ENCODE measurements around the gene MED16.

The MED16 gene

DNA sequence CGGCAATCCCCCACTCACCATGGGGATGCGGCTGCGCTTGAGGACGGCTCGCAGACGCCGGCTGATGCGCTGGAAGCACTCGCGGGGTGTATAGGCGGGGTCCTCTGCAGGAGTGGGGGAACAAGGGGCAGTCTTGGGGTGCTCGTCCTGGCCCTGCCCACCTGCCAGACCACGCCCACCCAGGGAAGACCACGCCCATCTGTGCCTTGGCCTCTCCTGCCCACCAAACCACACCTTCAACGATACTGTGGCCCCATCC lies 7.0 kb upstream of the MED16 start:
- H3K4me3 ChIP-seq (ENCODE audit: low read depth, low read length) = no peak overlapping the region
- TF ChIP-seq MYC (IDR thresholded peaks at IDR 0.05; ENCODE audit: low read depth, low read length) = no peak
- TF ChIP-seq CTCF (IDR thresholded peaks at IDR 0.05; ENCODE audit: low read depth, low read length) = no peak
- TF ChIP-seq, protein P1, sequence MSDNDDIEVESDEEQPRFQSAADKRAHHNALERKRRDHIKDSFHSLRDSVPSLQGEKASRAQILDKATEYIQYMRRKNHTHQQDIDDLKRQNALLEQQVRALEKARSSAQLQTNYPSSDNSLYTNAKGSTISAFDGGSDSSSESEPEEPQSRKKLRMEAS (IDR thresholded peaks at IDR 0.05; ENCODE audit: low read depth, low read length) = no peak
- TF ChIP-seq POLR2A (IDR thresholded peaks at IDR 0.05; ENCODE audit: extremely low read depth, insufficient read length) = no peak
- DNase-seq (ENCODE audit: low read depth) = no peak

DNA sequence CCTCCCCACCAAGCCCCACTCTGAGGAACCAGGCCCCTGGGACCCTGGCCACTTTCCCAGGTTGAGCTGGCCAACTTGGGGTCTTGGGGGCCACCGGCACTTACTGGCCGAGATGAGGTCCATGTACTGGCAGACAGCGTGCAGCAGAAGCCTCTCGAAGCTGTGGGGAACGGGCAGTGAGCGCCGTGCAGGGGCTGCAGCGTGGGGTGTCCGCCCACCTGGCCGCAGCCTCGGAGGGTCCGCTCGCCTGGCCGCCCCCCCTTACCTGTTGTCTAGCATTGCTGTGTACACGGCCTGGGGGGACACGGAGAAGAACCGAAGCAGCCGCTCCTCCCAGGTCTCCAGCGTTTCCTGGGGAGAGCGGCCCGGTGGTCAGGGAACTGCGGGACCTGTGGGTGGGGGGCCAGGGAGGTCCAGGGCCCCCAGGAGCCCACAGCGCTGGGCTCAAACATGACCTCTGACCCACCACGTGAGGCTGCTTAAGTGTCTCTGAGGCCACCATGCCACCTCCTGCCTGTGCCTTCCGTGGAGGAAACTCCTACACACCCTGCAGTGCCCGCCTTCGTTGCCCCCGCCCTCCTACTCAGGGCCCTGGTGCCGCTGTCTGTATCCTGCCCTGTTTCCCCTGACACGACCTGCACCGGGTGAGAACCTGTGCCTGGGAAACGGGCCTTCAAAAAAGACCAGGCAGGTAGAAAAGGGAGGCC lies 6.5 kb upstream of the MED16 start:
- DNase-seq (ENCODE audit: low read depth) = no peak
- H3K4me3 ChIP-seq (ENCODE audit: low read depth, low read length) = no peak overlapping the region
- TF ChIP-seq, protein P1 (IDR thresholded peaks at IDR 0.05; ENCODE audit: low read depth, low read length) = no peak
- TF ChIP-seq MYC (IDR thresholded peaks at IDR 0.05; ENCODE audit: low read depth, low read length) (no peak), CTCF (IDR thresholded peaks at IDR 0.05; ENCODE audit: low read depth, low read length) (no peak), POLR2A (IDR thresholded peaks at IDR 0.05; ENCODE audit: extremely low read depth, insufficient read length) (no peak)

GRCh38 chr19:898663-899062 lies 5.7 kb upstream of the MED16 start:
- TF ChIP-seq POLR2A (IDR thresholded peaks at IDR 0.05; ENCODE audit: extremely low read depth, insufficient read length) = no peak
- TF ChIP-seq MYC (IDR thresholded peaks at IDR 0.05; ENCODE audit: low read depth, low read length) = no peak
- TF ChIP-seq, protein P1 (IDR thresholded peaks at IDR 0.05; ENCODE audit: low read depth, low read length) = no peak
- no peak for TF ChIP-seq CTCF (IDR thresholded peaks at IDR 0.05; ENCODE audit: low read depth, low read length)
- no peak for DNase-seq (ENCODE audit: low read depth)
- no peak overlapping the region for H3K4me3 ChIP-seq (ENCODE audit: low read depth, low read length)

GRCh38 chr19:897442-898039 lies 4.6 kb upstream of the MED16 start:
- no peak for DNase-seq (ENCODE audit: low read depth)

DNA sequence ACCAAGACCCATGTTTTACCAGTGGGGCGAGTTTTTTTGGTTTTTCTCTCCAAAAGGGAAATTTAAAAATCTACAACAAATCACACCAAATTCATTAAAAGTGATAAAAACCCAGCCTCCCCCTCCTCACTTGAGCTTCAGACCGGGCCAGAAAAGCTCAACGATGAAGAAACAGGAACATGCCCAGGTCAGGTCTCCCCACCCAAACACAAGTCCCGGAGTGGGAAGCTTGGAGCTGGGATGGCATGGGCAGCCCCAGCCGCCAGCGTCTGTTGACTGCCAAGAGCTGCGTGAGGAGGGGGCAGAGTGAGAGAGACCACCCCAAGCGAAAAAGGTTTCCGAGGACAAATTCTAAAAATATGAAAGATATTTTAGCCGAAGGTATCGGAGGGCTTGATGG lies 4.0 kb upstream of the MED16 start:
- no peak overlapping the region for H3K4me3 ChIP-seq (ENCODE audit: low read depth, low read length)
- TF ChIP-seq CTCF (IDR thresholded peaks at IDR 0.05; ENCODE audit: low read depth, low read length) (no peak), POLR2A (IDR thresholded peaks at IDR 0.05; ENCODE audit: extremely low read depth, insufficient read length) (no peak), MYC (IDR thresholded peaks at IDR 0.05; ENCODE audit: low read depth, low read length) (no peak)
- TF ChIP-seq, protein P1 (IDR thresholded peaks at IDR 0.05; ENCODE audit: low read depth, low read length) = no peak
- DNase-seq (ENCODE audit: low read depth) = no peak

More at GRCh38 chr19:897442-898039, 4.6 kb upstream of the MED16 start:
- no peak overlapping the region for H3K4me3 ChIP-seq (ENCODE audit: low read depth, low read length)
- no peak for TF ChIP-seq POLR2A (IDR thresholded peaks at IDR 0.05; ENCODE audit: extremely low read depth, insufficient read length)
- TF ChIP-seq MYC (IDR thresholded peaks at IDR 0.05; ENCODE audit: low read depth, low read length) = no peak
- TF ChIP-seq CTCF (IDR thresholded peaks at IDR 0.05; ENCODE audit: low read depth, low read length) = no peak
- TF ChIP-seq, protein P1 (IDR thresholded peaks at IDR 0.05; ENCODE audit: low read depth, low read length) = no peak

All from NB4 (cell line).